H1 (cell line): ENCODE results near the gene DRGX. TPM values are rescaled to one million over a fixed set of nuclear protein-coding genes. Genes with fewer than 3 reads are reported as not detected.

Experiments
- CTCF ChIA-PET: fragments of 300-600 bp; sonication (Branson Sonifier 250); formaldehyde crosslinking; loops from one replicate; lab custom pipeline; 2021; ENCODE audit not compliant: partially characterized antibody; lab: Charles Lee
- POLR2A ChIA-PET: fragments of 300-600 bp; sonication (Branson Sonifier 250); formaldehyde crosslinking; loops from one replicate; lab custom pipeline; 2021; ENCODE audit warnings: inconsistent platforms; ENCODE audit not compliant: partially characterized antibody; lab: Charles Lee
- DNase-seq, 2 experiments: peaks; one replicate each; pipeline versions ENCODE4 v3.0.0 to v3.0.0-alpha.2; 2010 to 2022; ENCODE audit warnings: low spot score in 2 of 2, low read depth in 1 of 2, mixed read lengths in 1 of 2
- FAIRE-seq: peaks from 2 replicates; lab custom pipeline; 2011; peaks lifted over from hg19 to GRCh38; lab: Jason Lieb, UNC
- H2AFZ ChIP-seq: 2 replicates; pipeline ENCODE4 v1.8.1; 2012; ENCODE audit warnings: low read length, inconsistent platforms
- H2AK5ac ChIP-seq: 2 replicates; pipeline ENCODE4 v1.6.1; 2013; ENCODE audit warnings: low read depth, low read length
- H2BK120ac ChIP-seq: replicated peaks from 2 replicates; pipeline ENCODE3; 2013; ENCODE audit warnings: low read depth, low read length, inconsistent platforms
- H2BK12ac ChIP-seq: 2 replicates; pipeline ENCODE4 v1.6.1; 2013; ENCODE audit warnings: low read depth, low read length
- H2BK15ac ChIP-seq: 2 replicates; pipeline ENCODE4 v1.6.1; 2013; ENCODE audit warnings: low read length
- H2BK20ac ChIP-seq: 2 replicates; pipeline ENCODE4 v1.6.1; 2013; ENCODE audit warnings: low read length
- H2BK5ac ChIP-seq: 2 replicates; pipeline ENCODE4 v1.6.1; 2013; ENCODE audit warnings: low read depth, low read length
- H3K14ac ChIP-seq: 2 replicates; pipeline ENCODE4 v1.6.1; 2013; ENCODE audit warnings: inconsistent platforms; ENCODE audit not compliant: insufficient read length
- H3K18ac ChIP-seq: 2 replicates; pipeline ENCODE4 v1.6.1; 2013; ENCODE audit warnings: low read length; ENCODE audit errors: extremely low read depth
- H3K23ac ChIP-seq: 2 replicates; pipeline ENCODE4 v1.6.1; 2013; ENCODE audit warnings: inconsistent platforms; ENCODE audit not compliant: insufficient read length
- H3K23me2 ChIP-seq: 2 replicates; pipeline ENCODE4 v1.6.1; 2013; ENCODE audit warnings: low read depth, low read length
- H3K27ac ChIP-seq: 2 replicates; pipeline ENCODE4 v1.6.1; 2011; ENCODE audit warnings: low read depth, low read length, inconsistent platforms
- H3K27me3 ChIP-seq, 4 experiments: replicated peaks in 1 of 4; 1 replicate in 1 of 4; 2 replicates in 3 of 4; pipeline versions ENCODE4 v1.6.1 to v1.8.1; 2011 to 2013; ENCODE audit warnings: low read length in 3 of 4, mild to moderate bottlenecking in 3 of 4, inconsistent platforms in 2 of 4, mixed read lengths in 2 of 4, moderate library complexity in 1 of 4; ENCODE audit not compliant: control insufficient read depth in 3 of 4, insufficient read depth in 3 of 4; ENCODE audit errors: extremely low read depth in 1 of 4
- H3K36me3 ChIP-seq, 4 experiments: 2 replicates each; pipeline versions ENCODE4 v1.6.1 to v1.8.1; 2011 to 2013; ENCODE audit warnings: mild to moderate bottlenecking in 4 of 4, low read length in 3 of 4, moderate library complexity in 2 of 4, control low read depth in 1 of 4, inconsistent platforms in 1 of 4; ENCODE audit not compliant: insufficient read depth in 4 of 4, control insufficient read depth in 2 of 4
- H3K4ac ChIP-seq: replicated peaks from 2 replicates; pipeline ENCODE3; 2013; ENCODE audit warnings: low read length, low read depth, mixed read lengths, inconsistent platforms; ENCODE audit not compliant: insufficient read length
- H3K4me1 ChIP-seq, 4 experiments: replicated peaks in 1 of 4; 1 replicate in 1 of 4; 2 replicates in 3 of 4; pipeline versions ENCODE4 v1.6.1 to v1.8.1; 2011 to 2013; ENCODE audit warnings: low read length in 3 of 4, inconsistent platforms in 2 of 4, mixed read lengths in 1 of 4; ENCODE audit not compliant: insufficient read depth in 4 of 4, control insufficient read depth in 3 of 4
- H3K4me2 ChIP-seq, 2 experiments: 2 replicates each; pipeline versions ENCODE4 v1.6.1 to v1.8.1; 2011 to 2013; ENCODE audit warnings: low read depth in 2 of 2, low read length in 2 of 2, control low read depth in 1 of 2, inconsistent platforms in 1 of 2, mild to moderate bottlenecking in 1 of 2; ENCODE audit not compliant: insufficient read depth in 1 of 2
- H3K4me3 ChIP-seq, 4 experiments: fragments of 200-600, 300-600 bp in 1 of 4; sonication (generic), shearing (Covaris generic), sonication (Bioruptor Twin) in 1 of 4; 2 replicates each; pipeline versions ENCODE4 v1.5.1 to v1.8.1; 2011 to 2016; ENCODE audit warnings: low read length in 4 of 4, low read depth in 3 of 4, control low read depth in 2 of 4, inconsistent platforms in 2 of 4, mild to moderate bottlenecking in 2 of 4, mixed read lengths in 1 of 4, moderate library complexity in 1 of 4; ENCODE audit not compliant: insufficient read depth in 2 of 4; ENCODE audit errors: extremely low read depth in 1 of 4
- H3K56ac ChIP-seq: replicated peaks from 2 replicates; pipeline ENCODE3; 2013; ENCODE audit warnings: low read depth, mild to moderate bottlenecking, mixed read lengths, low read length, inconsistent platforms; ENCODE audit not compliant: insufficient read length
- H3K79me1 ChIP-seq: 2 replicates; pipeline ENCODE4 v1.6.1; 2013; ENCODE audit warnings: low read depth, low read length, control low read depth
- H3K79me2 ChIP-seq, 2 experiments: 2 replicates each; pipeline versions ENCODE4 v1.6.1 to v1.8.1; 2012 to 2013; ENCODE audit warnings: low read length in 2 of 2, mild to moderate bottlenecking in 2 of 2, inconsistent platforms in 1 of 2; ENCODE audit not compliant: insufficient read depth in 2 of 2, control insufficient read depth in 1 of 2
- H3K9ac ChIP-seq, 4 experiments: replicated peaks in 1 of 4; 1 replicate in 1 of 4; 2 replicates in 3 of 4; pipeline versions ENCODE4 v1.6.1 to v1.8.1; 2011 to 2013; ENCODE audit warnings: low read depth in 3 of 4, low read length in 3 of 4, control low read depth in 2 of 4, mild to moderate bottlenecking in 2 of 4, moderate library complexity in 2 of 4, inconsistent platforms in 1 of 4; ENCODE audit errors: extremely low read depth in 1 of 4
- H3K9me3 ChIP-seq, 2 experiments: 2 replicates each; pipeline versions ENCODE4 v1.6.1 to v1.8.1; 2012 to 2013; ENCODE audit warnings: mild to moderate bottlenecking in 2 of 2, moderate library complexity in 2 of 2, control low read depth in 1 of 2, inconsistent platforms in 1 of 2, low read depth in 1 of 2, low read length in 1 of 2, mixed read lengths in 1 of 2; ENCODE audit not compliant: insufficient read depth in 2 of 2
- H4K20me1 ChIP-seq, 2 experiments: replicated peaks in 1 of 2; 2 replicates each; pipeline versions ENCODE3 to v1.8.1; 2011 to 2013; ENCODE audit warnings: inconsistent platforms in 2 of 2, low read length in 2 of 2, mild to moderate bottlenecking in 1 of 2; ENCODE audit not compliant: insufficient read depth in 2 of 2, control insufficient read depth in 1 of 2
- H4K5ac ChIP-seq: 2 replicates; pipeline ENCODE4 v1.6.1; 2013; ENCODE audit warnings: low read length, low read depth, mixed read lengths, inconsistent platforms; ENCODE audit not compliant: insufficient read length
- H4K8ac ChIP-seq: 2 replicates; pipeline ENCODE4 v1.8.0; 2013; ENCODE audit warnings: mild to moderate bottlenecking, moderate library complexity, low read length, inconsistent platforms; ENCODE audit not compliant: insufficient read depth; ENCODE audit errors: extremely low read depth
- H4K91ac ChIP-seq: replicated peaks from 2 replicates; pipeline ENCODE3; 2013; ENCODE audit warnings: low read length, mixed read lengths, inconsistent platforms; ENCODE audit not compliant: insufficient read length
- BRCA1 ChIP-seq: IDR thresholded peaks from 2 replicates; pipeline ENCODE4 v1.6.1; 2012; ENCODE audit warnings: low read depth, low read length, improper control_type of control experiment
- CREB1 ChIP-seq: IDR thresholded peaks from 2 replicates; pipeline ENCODE4 v1.6.1; 2012; ENCODE audit warnings: inconsistent platforms
- E2F6 ChIP-seq: IDR thresholded peaks from 2 replicates; pipeline ENCODE4 v1.6.1; 2012; ENCODE audit warnings: inconsistent platforms
- GABPA ChIP-seq: IDR thresholded peaks from 2 replicates; pipeline ENCODE4 v1.6.1; 2011; ENCODE audit warnings: mild to moderate bottlenecking, low read length, moderate library complexity, borderline replicate concordance; ENCODE audit not compliant: insufficient read depth
- KDM1A ChIP-seq: fragments of 200-600, 300-600 bp; sonication (generic); IDR thresholded peaks from 2 replicates; pipeline ENCODE4 v1.7.1; 2016; ENCODE audit warnings: mild to moderate bottlenecking, low read length, borderline replicate concordance
- RNF2 ChIP-seq: fragments of 200-900, 300-1000 bp; sonication (generic); IDR thresholded peaks from 2 replicates; pipeline ENCODE4 v1.7.1; 2016; ENCODE audit warnings: borderline replicate concordance, low read depth, mild to moderate bottlenecking, antibody characterized with exemption, low read length; ENCODE audit not compliant: poor library complexity, severe bottlenecking; ENCODE audit errors: missing control alignments
- TBP ChIP-seq: IDR thresholded peaks from 2 replicates; pipeline ENCODE4 v1.6.1; 2011; ENCODE audit warnings: low read depth, low read length, improper control_type of control experiment
- TEAD4 ChIP-seq: IDR thresholded peaks from 2 replicates; pipeline ENCODE4 v1.6.1; 2012; ENCODE audit warnings: low read depth, low read length, inconsistent platforms, mixed read lengths
- WGBS, 2 experiments: shearing (Covaris generic) in 1 of 2; methylation state at CpG; one replicate each; pipeline versions ENCODE4 v1.1.6 to v1.1.7; 2013 to 2015; ENCODE audit warnings: low lambda C conversion rate in 2 of 2, mixed read lengths in 2 of 2, inconsistent platforms in 1 of 2, low coverage in 1 of 2, missing lambda C conversion rate in 1 of 2; ENCODE audit not compliant: insufficient replicate concordance in 2 of 2, insufficient coverage in 1 of 2, insufficient read length in 1 of 2; ENCODE audit errors: extremely low coverage in 1 of 2, missing lambda C conversion rate in 1 of 2; 5-methylcytosine and 5-hydroxymethylcytosine counted together
- polyA plus RNA-seq, 7 experiments: library from polyadenylated mRNA; depleted of rRNA in 3 of 7; stranded (reverse) in 5 of 7; unstranded in 2 of 7; fragments of >200 nt in 5 of 7; fragments of 200-250 nt in 2 of 7; gene quantifications; 1 replicate in 5 of 7; 2 replicates in 1 of 7; 4 replicates in 1 of 7; pipeline versions ENCODE4 v1.2.1 to v1.2.3, GENCODE V29; 2011 to 2013; ENCODE audit warnings: missing spikeins in 2 of 7, mixed read lengths in 2 of 7
- total RNA-seq: library from RNA; stranded (reverse); fragmentation: NEBNext Ultra II Directional; extraction: Animal tissue kit (Norgen Biotek cat#: 25700); gene quantifications from 2 replicates; pipeline ENCODE4 v1.2.1, GENCODE V29; 2021
- TF ChIP-seq, protein P1 (sequence below): IDR thresholded peaks from 2 replicates; pipeline ENCODE4 v1.6.1; 2012; ENCODE audit warnings: inconsistent platforms

Gene DRGX
- total and polyA plus RNA-seq, 2 of the 8 experiments (the other 6 are each of a cell fraction or from before 2014, with no cell fraction given) = not detected

DNA sequence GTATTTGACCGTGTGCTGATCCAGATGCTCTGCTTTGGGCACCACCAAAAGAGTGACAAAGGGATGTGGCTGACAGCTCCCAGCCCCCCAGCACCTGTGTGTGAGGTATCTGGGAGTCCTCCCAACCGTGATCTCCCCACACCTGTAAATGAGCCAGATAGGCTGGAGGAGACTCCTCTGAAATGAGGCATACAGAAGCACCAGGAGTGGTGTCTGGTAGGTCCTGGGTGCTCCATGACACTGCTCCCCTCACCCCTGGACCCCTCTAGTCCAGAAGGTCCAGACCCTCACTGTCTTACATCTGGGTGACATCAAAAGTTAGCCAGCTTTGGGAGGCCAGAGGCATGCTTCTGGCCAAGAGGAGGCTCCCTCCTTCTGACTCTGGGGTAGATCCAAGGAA, 20.0 kb upstream of the DRGX start:
- Histone ChIP-seq H3K56ac (no peak overlapping the region), H3K79me1 (no peaks in the 10 kb centered on the region), H2AK5ac (no peak overlapping the region), H4K5ac (no peak overlapping the region), H2BK12ac (no peak overlapping the region), H4K20me1 (no peaks in the 10 kb centered on the region), H3K9ac (no peak overlapping the region), H3K4me3 (no peak overlapping the region), H2BK120ac (no peak overlapping the region), H3K14ac (no peak overlapping the region), H3K23ac (no peak overlapping the region), H2BK5ac (no peak overlapping the region), H2AFZ (no peak overlapping the region), H3K79me2 (no peaks in the 10 kb centered on the region), H2BK15ac (no peak overlapping the region), H3K4me1 (peaks cover 0 to 6% (median 3%) of the 10 kb centered on the region in 4 experiments; a peak in 4 of 7 replicates), H3K27ac (no peak overlapping the region), H4K8ac (no peak overlapping the region), H3K36me3 (no peaks in the 10 kb centered on the region), H4K91ac (no peak overlapping the region), H3K4ac (no peak overlapping the region), H3K4me2 (no peak overlapping the region)
- CTCF ChIA-PET = interaction anchor here (2.3 to 5.7 kb wide), 3 partner anchors 8 to 95 kb away, joined by 6 to 62 read pairs (median 38); no protein-coding TSS in a partner anchor
- FAIRE-seq (no peak), DNase-seq (no peak)
- TF ChIP-seq KDM1A = no peak
- TF ChIP-seq CREB1 = no peak
- TF ChIP-seq, protein P1, sequence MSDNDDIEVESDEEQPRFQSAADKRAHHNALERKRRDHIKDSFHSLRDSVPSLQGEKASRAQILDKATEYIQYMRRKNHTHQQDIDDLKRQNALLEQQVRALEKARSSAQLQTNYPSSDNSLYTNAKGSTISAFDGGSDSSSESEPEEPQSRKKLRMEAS = no peak
- TF ChIP-seq TBP = no peak
- no peak for TF ChIP-seq E2F6
- TF ChIP-seq BRCA1 = no peak
- no peak for TF ChIP-seq RNF2
- no peak for TF ChIP-seq GABPA
- TF ChIP-seq TEAD4 = no peak
- TF ChIP-seq, all 59 proteins: peak for 0
- 78% methylated on average over 2 of the region's 2 CpGs; no CpG with 5 or more reads in 1 of the 2 experiments for WGBS, 2 experiments
- H3K18ac ChIP-seq = no peak overlapping the region
- peaks cover 1% of the 10 kb centered on the region; the same call in 1 of the 2 replicates for H3K23me2 ChIP-seq
- H3K27me3 ChIP-seq = no peaks in the 10 kb centered on the region
- H2BK20ac ChIP-seq = no peak overlapping the region
- H3K9me3 ChIP-seq = no peaks in the 10 kb centered on the region
- POLR2A ChIA-PET = no interaction called here
